ENCODE results near the gene CATSPERD.

- TF ChIP-seq CTCF (IDR thresholded peaks at IDR 0.05) (no peak), POLR2A (IDR thresholded peaks at IDR 0.05) (no peak)
These were observed 13.4 kb upstream of the CATSPERD start for GRCh38 chr19:5706876-5707573.
